22Rv1 (cell line): ENCODE results near the gene OR2A25.

Source experiments
- ZFX ChIP-seq: fragments of 450-650 bp; IDR thresholded peaks from 2 replicates; pipeline ENCODE4 v1.6.1; 2017; ENCODE audit warnings: antibody characterized with exemption, borderline replicate concordance
- TF ChIP-seq, protein P1 (sequence below): fragments of 450-650 bp; IDR thresholded peaks from 2 replicates; pipeline ENCODE4 v1.5.1; 2017; ENCODE audit warnings: mild to moderate bottlenecking

DNA sequence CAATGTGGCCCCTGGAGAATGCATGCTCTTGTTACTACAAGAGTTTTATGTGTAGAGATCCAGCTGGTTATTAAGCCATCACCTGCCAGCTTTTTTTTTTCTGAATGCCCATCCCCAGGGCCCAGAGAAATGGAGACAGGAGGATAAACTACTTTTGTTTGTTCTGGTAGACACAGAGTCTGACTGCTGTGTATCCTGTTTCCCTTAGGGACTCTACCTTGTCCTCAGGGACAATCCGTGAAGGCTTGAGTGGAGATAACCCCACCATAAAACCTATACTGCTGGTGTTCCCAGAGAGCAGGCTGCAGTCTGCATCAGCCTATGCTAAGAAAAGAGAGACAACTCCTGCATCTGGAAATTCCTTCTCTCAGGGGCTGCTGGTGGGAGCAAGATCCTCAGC, 21.0 kb upstream of the OR2A25 start, which contains the start of gene OR2A5:
- TF ChIP-seq, protein P1, sequence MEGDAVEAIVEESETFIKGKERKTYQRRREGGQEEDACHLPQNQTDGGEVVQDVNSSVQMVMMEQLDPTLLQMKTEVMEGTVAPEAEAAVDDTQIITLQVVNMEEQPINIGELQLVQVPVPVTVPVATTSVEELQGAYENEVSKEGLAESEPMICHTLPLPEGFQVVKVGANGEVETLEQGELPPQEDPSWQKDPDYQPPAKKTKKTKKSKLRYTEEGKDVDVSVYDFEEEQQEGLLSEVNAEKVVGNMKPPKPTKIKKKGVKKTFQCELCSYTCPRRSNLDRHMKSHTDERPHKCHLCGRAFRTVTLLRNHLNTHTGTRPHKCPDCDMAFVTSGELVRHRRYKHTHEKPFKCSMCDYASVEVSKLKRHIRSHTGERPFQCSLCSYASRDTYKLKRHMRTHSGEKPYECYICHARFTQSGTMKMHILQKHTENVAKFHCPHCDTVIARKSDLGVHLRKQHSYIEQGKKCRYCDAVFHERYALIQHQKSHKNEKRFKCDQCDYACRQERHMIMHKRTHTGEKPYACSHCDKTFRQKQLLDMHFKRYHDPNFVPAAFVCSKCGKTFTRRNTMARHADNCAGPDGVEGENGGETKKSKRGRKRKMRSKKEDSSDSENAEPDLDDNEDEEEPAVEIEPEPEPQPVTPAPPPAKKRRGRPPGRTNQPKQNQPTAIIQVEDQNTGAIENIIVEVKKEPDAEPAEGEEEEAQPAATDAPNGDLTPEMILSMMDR: no peak
- TF ChIP-seq ZFX: no peak
